ENCODE results near the gene HOGA1.
"Not testable (repeated sequence)": the region's sequence is repeated elsewhere in the genome, so short reads cannot be mapped to it uniquely, and the experiment has no call there.

HOGA1 gene

DNA sequence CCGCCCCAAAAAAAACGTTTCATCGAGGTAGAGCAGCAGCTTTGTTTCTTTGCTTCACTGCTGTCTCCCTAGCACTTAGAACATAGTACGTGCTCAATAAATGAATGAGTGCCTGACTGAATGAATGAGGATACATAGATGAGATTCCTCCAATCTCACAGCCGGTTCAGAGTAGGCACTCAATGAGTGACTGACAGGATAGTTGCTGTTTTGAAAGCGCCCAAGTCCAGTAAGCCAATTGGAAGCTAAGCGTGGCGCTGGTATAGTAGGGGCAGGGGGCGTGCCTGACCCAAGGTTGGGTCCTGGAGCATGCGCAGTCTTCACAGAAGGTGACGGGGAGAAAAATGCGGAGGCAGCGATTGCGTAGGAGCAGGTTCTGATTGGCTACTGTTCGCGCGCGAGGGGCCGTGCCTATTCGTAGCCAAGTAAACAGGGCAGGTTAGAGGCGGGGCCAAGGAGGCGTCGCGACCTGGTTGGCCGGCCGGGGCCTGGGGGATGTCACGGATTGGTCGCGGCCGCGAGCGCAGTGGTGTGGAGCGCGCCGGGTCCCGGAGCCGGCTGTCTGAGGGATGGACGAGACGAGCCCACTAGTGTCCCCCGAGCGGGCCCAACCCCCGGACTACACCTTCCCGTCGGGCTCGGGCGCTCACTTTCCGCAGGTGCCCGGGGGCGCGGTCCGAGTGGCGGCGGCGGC, 56.1 kb downstream of the HOGA1 start, which contains the start of gene PI4K2A:
Gene PI4K2A (plus strand): TSS at position 498 of the 694 bp plus-strand sequence. CDS start 72 bp downstream, at position 570.
- peak within 1 kb of the TSS; percentile 90 for H3K4me3 ChIP-seq (ENCODE audit: low read depth, low read length)
- TF ChIP-seq, protein P1, sequence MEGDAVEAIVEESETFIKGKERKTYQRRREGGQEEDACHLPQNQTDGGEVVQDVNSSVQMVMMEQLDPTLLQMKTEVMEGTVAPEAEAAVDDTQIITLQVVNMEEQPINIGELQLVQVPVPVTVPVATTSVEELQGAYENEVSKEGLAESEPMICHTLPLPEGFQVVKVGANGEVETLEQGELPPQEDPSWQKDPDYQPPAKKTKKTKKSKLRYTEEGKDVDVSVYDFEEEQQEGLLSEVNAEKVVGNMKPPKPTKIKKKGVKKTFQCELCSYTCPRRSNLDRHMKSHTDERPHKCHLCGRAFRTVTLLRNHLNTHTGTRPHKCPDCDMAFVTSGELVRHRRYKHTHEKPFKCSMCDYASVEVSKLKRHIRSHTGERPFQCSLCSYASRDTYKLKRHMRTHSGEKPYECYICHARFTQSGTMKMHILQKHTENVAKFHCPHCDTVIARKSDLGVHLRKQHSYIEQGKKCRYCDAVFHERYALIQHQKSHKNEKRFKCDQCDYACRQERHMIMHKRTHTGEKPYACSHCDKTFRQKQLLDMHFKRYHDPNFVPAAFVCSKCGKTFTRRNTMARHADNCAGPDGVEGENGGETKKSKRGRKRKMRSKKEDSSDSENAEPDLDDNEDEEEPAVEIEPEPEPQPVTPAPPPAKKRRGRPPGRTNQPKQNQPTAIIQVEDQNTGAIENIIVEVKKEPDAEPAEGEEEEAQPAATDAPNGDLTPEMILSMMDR (IDR thresholded peaks at IDR 0.05; ENCODE audit: low read depth, low read length): no peak

- H3K4me3 ChIP-seq (ENCODE audit: low read depth, low read length): peak overlapping the region; percentile 90
Measured at GRCh38 chr10:97640868-97641811, 57.0 kb downstream of the HOGA1 start.

DNA sequence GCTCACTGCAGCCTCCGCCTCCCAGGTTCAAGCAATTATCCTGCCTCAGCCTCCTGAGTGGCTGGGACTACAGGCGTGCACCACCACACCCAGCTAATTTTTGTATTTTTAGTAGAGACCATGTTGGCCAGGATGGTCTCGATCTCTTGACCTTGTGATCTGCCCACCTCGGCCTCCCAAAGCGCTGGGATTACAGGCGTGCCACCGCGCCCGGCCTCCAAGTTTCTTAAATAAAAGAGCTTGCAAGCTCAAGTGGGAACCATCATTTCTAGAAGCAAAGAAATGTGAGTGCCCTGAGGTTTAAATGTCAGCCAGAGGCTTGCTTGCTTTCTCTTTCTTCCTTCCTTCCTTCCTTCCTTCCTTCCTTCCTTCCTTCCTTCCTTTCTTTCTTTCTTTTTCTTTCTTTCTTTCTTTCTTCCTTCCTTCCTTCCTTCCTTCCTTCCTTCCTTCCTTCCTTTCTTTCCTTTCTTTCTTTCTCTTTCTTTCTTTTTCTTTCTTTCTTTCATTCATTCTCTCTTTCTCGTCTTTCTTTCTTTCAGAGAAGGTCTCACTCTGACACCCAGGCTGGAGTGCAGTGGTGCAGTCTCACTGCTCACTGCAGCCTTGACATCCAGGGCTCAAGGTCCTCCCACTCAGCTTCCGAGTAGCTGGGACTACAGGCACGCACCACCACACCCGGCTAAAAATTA, 58.4 kb downstream of the HOGA1 start:
- not testable (repeated sequence) for H3K4me3 ChIP-seq (ENCODE audit: low read depth, low read length)

More at GRCh38 chr10:97640868-97641811, 57.0 kb downstream of the HOGA1 start:
- TF ChIP-seq, protein P1 (IDR thresholded peaks at IDR 0.05; ENCODE audit: low read depth, low read length): no peak

- TF ChIP-seq, protein P1 (IDR thresholded peaks at IDR 0.05; ENCODE audit: low read depth, low read length): no peak
Measured at GRCh38 chr10:97643441-97643985, 59.3 kb downstream of the HOGA1 start.

GRCh38 chr10:97644936-97645335, 60.7 kb downstream of the HOGA1 start:
- TF ChIP-seq, protein P1 (IDR thresholded peaks at IDR 0.05; ENCODE audit: low read depth, low read length): no peak
- H3K4me3 ChIP-seq (ENCODE audit: low read depth, low read length): no peak overlapping the region

More at GRCh38 chr10:97643441-97643985, 59.3 kb downstream of the HOGA1 start:
- no peak overlapping the region for H3K4me3 ChIP-seq (ENCODE audit: low read depth, low read length)

DNA sequence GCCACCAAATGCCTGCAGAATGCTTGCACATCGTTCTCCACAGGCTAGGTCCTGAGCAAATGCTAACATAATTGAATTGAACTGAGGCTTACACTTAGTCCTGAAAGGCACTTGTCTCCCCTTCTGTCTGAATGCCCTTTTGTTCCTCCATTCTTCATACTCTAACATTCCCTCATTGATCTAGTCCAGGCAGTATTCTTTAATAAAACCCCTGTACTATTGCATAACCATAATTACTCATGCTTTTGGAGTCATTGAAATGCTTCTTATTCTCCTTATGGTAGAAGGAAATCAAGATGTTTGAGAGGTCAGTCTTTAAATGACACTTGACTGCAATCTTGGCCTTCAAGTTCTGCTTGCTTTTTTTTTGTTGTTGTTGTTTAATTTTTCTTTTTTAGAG, 63.4 kb downstream of the HOGA1 start:
- no peak overlapping the region for H3K4me3 ChIP-seq (ENCODE audit: low read depth, low read length)
- TF ChIP-seq, protein P1 (IDR thresholded peaks at IDR 0.05; ENCODE audit: low read depth, low read length): no peak
